Endothelial cell of umbilical vein (primary cell): ENCODE data around the gene SAMD4A. TPM values are rescaled to one million over a fixed set of nuclear protein-coding genes. Genes with fewer than 3 reads are reported as not detected.

Source experiments
- BruUV-seq: library from RNA; stranded (reverse); fragments of 400-500 nt; replicated peaks from 2 replicates; lab custom pipeline; 2021; lab: Mats Ljungman, UMichigan
- CTCF ChIA-PET: fragments of 300-600, 350-600 bp; sonication (Branson Sonifier 250); formaldehyde crosslinking; loops from one replicate; lab custom pipeline; 2021; ENCODE audit warnings: antibody characterized with exemption, inconsistent platforms; lab: Charles Lee
- POLR2A ChIA-PET: fragments of 300-600, 350-600 bp; sonication (Branson Sonifier 250); formaldehyde crosslinking; loops from one replicate; lab custom pipeline; 2021; ENCODE audit warnings: antibody characterized with exemption, inconsistent platforms; lab: Charles Lee
- DNase-seq: peaks from one replicate; pipeline ENCODE4 v3.0.0-alpha.2; 2011; ENCODE audit warnings: low read depth, low spot score
- FAIRE-seq: peaks from 2 replicates; lab custom pipeline; 2011; peaks lifted over from hg19 to GRCh38; lab: Jason Lieb, UNC
- H2AFZ ChIP-seq: 2 replicates; pipeline ENCODE4 v1.6.0; 2012; ENCODE audit warnings: low read depth, low read length, control low read depth, inconsistent platforms
- H3K27ac ChIP-seq: 2 replicates; pipeline ENCODE4 v1.5.1; 2011; ENCODE audit warnings: low read depth, mild to moderate bottlenecking, control low read depth, low read length, moderate library complexity; ENCODE audit not compliant: insufficient read depth
- H3K27me3 ChIP-seq, 2 experiments: 2 replicates each; pipeline versions ENCODE4 v1.6.0 to v1.6.1; 2011; ENCODE audit warnings: low read length in 2 of 2, mixed read lengths in 1 of 2; ENCODE audit not compliant: control insufficient read depth in 2 of 2, insufficient read depth in 2 of 2
- H3K36me3 ChIP-seq, 2 experiments: 2 replicates in 1 of 2; 3 replicates in 1 of 2; pipeline ENCODE4 v1.5.1; 2011; ENCODE audit warnings: low read length in 2 of 2, mild to moderate bottlenecking in 1 of 2, moderate library complexity in 1 of 2; ENCODE audit not compliant: control insufficient read depth in 2 of 2, insufficient read depth in 2 of 2; ENCODE audit errors: extremely low read depth in 1 of 2
- H3K4me1 ChIP-seq: 3 replicates; pipeline ENCODE4 v1.5.1; 2011; ENCODE audit warnings: mild to moderate bottlenecking, low read length; ENCODE audit not compliant: control insufficient read depth, insufficient read depth; ENCODE audit errors: extremely low read depth
- H3K4me2 ChIP-seq: 2 replicates; pipeline ENCODE4 v1.6.1; 2011; ENCODE audit warnings: low read length, control low read depth, mixed read lengths; ENCODE audit not compliant: insufficient read depth
- H3K4me3 ChIP-seq, 3 experiments: fragments of 200-600 bp in 1 of 3; sonication (generic), shearing (Covaris generic) in 1 of 3; replicated peaks in 1 of 3; 2 replicates each; pipeline ENCODE4 v1.5.1; 2011 to 2016; ENCODE audit warnings: control low read depth in 3 of 3, low read length in 3 of 3, mild to moderate bottlenecking in 2 of 3, inconsistent platforms in 1 of 3, low read depth in 1 of 3, moderate library complexity in 1 of 3; ENCODE audit not compliant: insufficient read depth in 1 of 3
- H3K79me2 ChIP-seq: 2 replicates; pipeline ENCODE4 v1.6.0; 2012; ENCODE audit warnings: low read length, inconsistent platforms; ENCODE audit not compliant: control insufficient read depth, insufficient read depth
- H3K9ac ChIP-seq: replicated peaks from 2 replicates; pipeline ENCODE3; 2011; ENCODE audit warnings: low read length, control low read depth; ENCODE audit not compliant: insufficient read depth; ENCODE audit errors: extremely low read depth
- H3K9me1 ChIP-seq: replicated peaks from 3 replicates; pipeline ENCODE4 v1.6.0; 2011; ENCODE audit warnings: mild to moderate bottlenecking, low read length; ENCODE audit not compliant: control insufficient read depth, insufficient read depth; ENCODE audit errors: extremely low read depth
- H3K9me3 ChIP-seq: replicated peaks from 2 replicates; pipeline ENCODE4 v1.5.1; 2012; ENCODE audit warnings: low read length, inconsistent platforms; ENCODE audit not compliant: control insufficient read depth, insufficient read depth
- H4K20me1 ChIP-seq: replicated peaks from 2 replicates; pipeline ENCODE3; 2011; ENCODE audit warnings: mild to moderate bottlenecking, low read length; ENCODE audit not compliant: control insufficient read depth, insufficient read depth; ENCODE audit errors: extremely low read depth
- CTCF ChIP-seq, 2 donors: IDR thresholded peaks; 1 replicate in 1 of 2; 2 replicates in 1 of 2; pipeline ENCODE4 v1.5.1; 2011; ENCODE audit warnings: low read length in 2 of 2, mild to moderate bottlenecking in 2 of 2, moderate library complexity in 2 of 2, control low read depth in 1 of 2, inconsistent platforms in 1 of 2, low read depth in 1 of 2; ENCODE audit not compliant: insufficient read depth in 1 of 2; ENCODE audit errors: extremely low read depth in 1 of 2
- EZH2 ChIP-seq: IDR thresholded peaks from 2 replicates; pipeline ENCODE4 v1.6.1; 2012; ENCODE audit warnings: borderline replicate concordance, low read depth, mild to moderate bottlenecking, moderate library complexity, low read length, inconsistent platforms; ENCODE audit not compliant: severe bottlenecking
- FOS ChIP-seq: IDR thresholded peaks from 2 replicates; pipeline ENCODE4 v1.6.1; 2011; ENCODE audit warnings: mild to moderate bottlenecking, low read length, moderate library complexity, borderline replicate concordance; ENCODE audit not compliant: insufficient read depth
- MYC ChIP-seq: IDR thresholded peaks from one replicate; pipeline ENCODE4 v1.6.1; 2011; ENCODE audit warnings: mild to moderate bottlenecking, low read depth, low read length
- POLR2A ChIP-seq: IDR thresholded peaks from 2 replicates; pipeline ENCODE4 v1.6.1; 2012; ENCODE audit warnings: low read depth, mild to moderate bottlenecking, control low read depth, low read length
- POLR2AphosphoS5 ChIP-seq: IDR thresholded peaks from 2 replicates; pipeline ENCODE4 v1.6.1; 2012; ENCODE audit warnings: low read depth, mild to moderate bottlenecking, control low read depth, low read length, moderate library complexity; ENCODE audit not compliant: insufficient read depth
- dilution Hi-C: fragments of 300-500 bp; cut with MboI; formaldehyde crosslinking; loops from one replicate; pipeline ENCODE4 v1.15.0; 2019; ENCODE audit warnings: low sequenced_read_pairs; ENCODE audit not compliant: extremely low pct_ligation_motif_present
- intact Hi-C: fragments of 100-400 bp; cut with micrococcal nuclease; formaldehyde crosslinking; loops from one replicate; pipeline ENCODE4 v1.10.0; 2022
- polyA plus RNA-seq, 4 experiments: library from polyadenylated mRNA; depleted of rRNA in 3 of 4; stranded (reverse) in 3 of 4; unstranded in 1 of 4; fragments of >200 nt; gene quantifications; 2 replicates each; pipeline versions ENCODE4 v1.2.1 to v1.2.3, GENCODE V29; 2011 to 2012; ENCODE audit warnings: missing spikeins in 1 of 4
- total RNA-seq: library from RNA; stranded (reverse); gene quantifications from 2 replicates; pipeline ENCODE4 v1.2.3, GENCODE V29; 2021
- TF ChIP-seq, protein P1 (sequence below): IDR thresholded peaks from 2 replicates; pipeline ENCODE4 v1.6.1; 2011; ENCODE audit not compliant: insufficient read depth, insufficient read length

SAMD4A gene
- total and polyA plus RNA-seq, 2 donors (not counting 3 experiments of a cell fraction or from before 2014, with no cell fraction given), result 37.7 to 95.3 TPM

- FAIRE-seq (no peak), DNase-seq (no peak)
- H2AFZ ChIP-seq, result no peak overlapping the region
- H4K20me1 ChIP-seq, result no peaks in the 10 kb centered on the region
- no peak overlapping the region for H3K4me2 ChIP-seq
- peaks cover 27% of the 10 kb centered on the region for H3K4me1 ChIP-seq
- no peaks in the 10 kb centered on the region for H3K9me1 ChIP-seq
- no peak overlapping the region for H3K9ac ChIP-seq
- no TSS peak for BruUV-seq
- intact Hi-C loops, result no loop called here
- no peak overlapping the region for H3K4me3 ChIP-seq
- ChIA-PET CTCF (interaction anchor here (0.6 to 2.1 kb wide), 3 partner anchors 79 to 879 kb away, joined by 3 to 5 read pairs (median 4); no protein-coding TSS in a partner anchor), POLR2A (no interaction called here)
- no peak overlapping the region for H3K27ac ChIP-seq
- H3K9me3 ChIP-seq, result no peaks in the 10 kb centered on the region
- dilution Hi-C loops, result no loop called here
- no peaks in the 10 kb centered on the region for H3K79me2 ChIP-seq
- no peaks in the 10 kb centered on the region for H3K27me3 ChIP-seq
- TF ChIP-seq POLR2A, result no peak
- TF ChIP-seq, protein P1, sequence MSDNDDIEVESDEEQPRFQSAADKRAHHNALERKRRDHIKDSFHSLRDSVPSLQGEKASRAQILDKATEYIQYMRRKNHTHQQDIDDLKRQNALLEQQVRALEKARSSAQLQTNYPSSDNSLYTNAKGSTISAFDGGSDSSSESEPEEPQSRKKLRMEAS, result no peak
- TF ChIP-seq EZH2, result no peak
- TF ChIP-seq MYC, result no peak
- no peak for TF ChIP-seq FOS
- no peak for TF ChIP-seq POLR2AphosphoS5
- no peak for TF ChIP-seq CTCF (IDR thresholded peaks at IDR 0.05; ENCODE audit: extremely low read depth in 1 of 2, insufficient read depth in 1 of 2, low read depth in 1 of 2, low read length in 2 of 2)
- peaks cover 28 to 30% of the 10 kb centered on the region in 2 experiments for H3K36me3 ChIP-seq
Measured at GRCh38 chr14:54769951-54770863, 203.3 kb downstream of the SAMD4A start.
